ENCODE data around the gene FEN1.

DNA sequence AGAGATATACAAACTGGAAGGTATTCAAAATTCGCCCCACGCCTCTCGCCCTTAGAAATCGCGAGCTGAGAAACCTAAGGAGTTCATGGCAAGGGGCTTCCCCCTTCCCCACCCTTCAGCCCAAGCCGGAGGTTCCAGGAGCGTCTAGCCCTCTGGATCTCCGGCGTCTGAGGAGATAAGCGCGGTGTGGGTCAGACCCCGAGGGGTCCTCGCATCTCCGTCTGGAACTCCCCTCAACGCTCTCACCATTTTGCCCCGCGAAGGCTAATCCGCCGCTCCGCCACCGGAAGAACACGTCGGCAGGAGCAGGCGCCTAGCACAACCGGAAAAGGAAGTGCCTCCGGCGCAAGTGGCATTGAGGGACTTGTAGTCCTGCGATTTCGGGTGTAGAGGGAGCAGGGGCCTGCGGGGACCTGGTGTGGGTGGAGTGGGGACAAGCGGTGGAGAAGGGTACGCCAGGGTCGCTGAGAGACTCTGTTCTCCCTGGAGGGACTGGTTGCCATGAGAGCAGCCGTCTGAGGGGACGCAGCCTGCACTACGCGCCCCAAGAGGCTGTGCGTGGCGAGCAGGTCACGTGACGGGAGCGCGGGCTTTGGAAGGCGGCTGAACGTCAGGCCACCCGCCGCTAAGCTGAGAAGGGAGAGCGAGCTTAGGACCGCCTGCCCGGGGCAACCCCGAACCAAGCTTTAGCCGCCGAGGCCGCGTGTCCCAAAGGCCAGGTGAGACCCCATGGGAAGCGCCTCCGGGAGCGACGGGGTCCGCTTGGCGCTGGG lies at the start of gene FEN1, which contains the start of gene TMEM258:
- TF ChIP-seq, protein P1, sequence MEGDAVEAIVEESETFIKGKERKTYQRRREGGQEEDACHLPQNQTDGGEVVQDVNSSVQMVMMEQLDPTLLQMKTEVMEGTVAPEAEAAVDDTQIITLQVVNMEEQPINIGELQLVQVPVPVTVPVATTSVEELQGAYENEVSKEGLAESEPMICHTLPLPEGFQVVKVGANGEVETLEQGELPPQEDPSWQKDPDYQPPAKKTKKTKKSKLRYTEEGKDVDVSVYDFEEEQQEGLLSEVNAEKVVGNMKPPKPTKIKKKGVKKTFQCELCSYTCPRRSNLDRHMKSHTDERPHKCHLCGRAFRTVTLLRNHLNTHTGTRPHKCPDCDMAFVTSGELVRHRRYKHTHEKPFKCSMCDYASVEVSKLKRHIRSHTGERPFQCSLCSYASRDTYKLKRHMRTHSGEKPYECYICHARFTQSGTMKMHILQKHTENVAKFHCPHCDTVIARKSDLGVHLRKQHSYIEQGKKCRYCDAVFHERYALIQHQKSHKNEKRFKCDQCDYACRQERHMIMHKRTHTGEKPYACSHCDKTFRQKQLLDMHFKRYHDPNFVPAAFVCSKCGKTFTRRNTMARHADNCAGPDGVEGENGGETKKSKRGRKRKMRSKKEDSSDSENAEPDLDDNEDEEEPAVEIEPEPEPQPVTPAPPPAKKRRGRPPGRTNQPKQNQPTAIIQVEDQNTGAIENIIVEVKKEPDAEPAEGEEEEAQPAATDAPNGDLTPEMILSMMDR (IDR thresholded peaks at IDR 0.05): peak in 2 of 3 donors; percentile 31 to 56
- TF ChIP-seq POLR2A (IDR thresholded peaks at IDR 0.05) (peak; percentile 85), EP300 (IDR thresholded peaks at IDR 0.05) (no peak)
